D721Med (cell line): Measurements from ENCODE around the gene A2ML1.

ENCODE experiments used
- DNase-seq: peaks from one replicate; pipeline ENCODE4 v3.0.0; 2011; ENCODE audit warnings: low spot score; ENCODE audit not compliant: insufficient read length
- FAIRE-seq: peaks from 2 replicates; lab custom pipeline; 2011; peaks lifted over from hg19 to GRCh38; lab: Jason Lieb, UNC
- TF ChIP-seq, protein P1 (sequence below): IDR thresholded peaks from 2 replicates; pipeline ENCODE4 v1.5.1; 2012; ENCODE audit warnings: mild to moderate bottlenecking, control low read depth; ENCODE audit not compliant: insufficient read depth; ENCODE audit errors: missing control alignments

Gene A2ML1

GRCh38 chr12:8832500-8832899 is 10.1 kb downstream of the A2ML1 start:
- no peak for FAIRE-seq
- TF ChIP-seq, protein P1, sequence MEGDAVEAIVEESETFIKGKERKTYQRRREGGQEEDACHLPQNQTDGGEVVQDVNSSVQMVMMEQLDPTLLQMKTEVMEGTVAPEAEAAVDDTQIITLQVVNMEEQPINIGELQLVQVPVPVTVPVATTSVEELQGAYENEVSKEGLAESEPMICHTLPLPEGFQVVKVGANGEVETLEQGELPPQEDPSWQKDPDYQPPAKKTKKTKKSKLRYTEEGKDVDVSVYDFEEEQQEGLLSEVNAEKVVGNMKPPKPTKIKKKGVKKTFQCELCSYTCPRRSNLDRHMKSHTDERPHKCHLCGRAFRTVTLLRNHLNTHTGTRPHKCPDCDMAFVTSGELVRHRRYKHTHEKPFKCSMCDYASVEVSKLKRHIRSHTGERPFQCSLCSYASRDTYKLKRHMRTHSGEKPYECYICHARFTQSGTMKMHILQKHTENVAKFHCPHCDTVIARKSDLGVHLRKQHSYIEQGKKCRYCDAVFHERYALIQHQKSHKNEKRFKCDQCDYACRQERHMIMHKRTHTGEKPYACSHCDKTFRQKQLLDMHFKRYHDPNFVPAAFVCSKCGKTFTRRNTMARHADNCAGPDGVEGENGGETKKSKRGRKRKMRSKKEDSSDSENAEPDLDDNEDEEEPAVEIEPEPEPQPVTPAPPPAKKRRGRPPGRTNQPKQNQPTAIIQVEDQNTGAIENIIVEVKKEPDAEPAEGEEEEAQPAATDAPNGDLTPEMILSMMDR = no peak

DNA sequence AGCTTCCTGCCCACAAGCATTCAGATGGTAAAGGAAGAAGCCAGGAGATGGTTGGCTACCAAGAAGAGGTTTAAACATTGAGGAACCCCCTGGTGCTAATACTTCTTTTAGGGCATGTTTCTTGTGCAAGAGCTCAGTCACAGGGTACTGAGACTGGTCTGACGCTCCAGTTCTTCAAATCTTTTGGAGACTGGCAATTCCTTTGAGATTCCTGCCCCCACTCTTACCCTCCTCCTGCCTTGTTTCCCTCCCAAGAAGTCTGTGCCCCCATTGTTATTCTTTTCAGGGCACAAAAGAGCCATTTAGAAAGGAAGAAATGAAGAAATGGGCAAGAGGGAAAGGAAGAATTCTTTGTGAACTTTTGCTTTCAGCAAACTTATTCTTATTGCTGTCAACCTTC is 11.8 kb downstream of the A2ML1 start:
- TF ChIP-seq, protein P1 = no peak
- DNase-seq (no peak), FAIRE-seq (no peak)

More at GRCh38 chr12:8832500-8832899, 10.1 kb downstream of the A2ML1 start:
- DNase-seq = no peak

GRCh38 chr12:8837291-8837690 is 14.9 kb downstream of the A2ML1 start:
- no peak for FAIRE-seq

DNA sequence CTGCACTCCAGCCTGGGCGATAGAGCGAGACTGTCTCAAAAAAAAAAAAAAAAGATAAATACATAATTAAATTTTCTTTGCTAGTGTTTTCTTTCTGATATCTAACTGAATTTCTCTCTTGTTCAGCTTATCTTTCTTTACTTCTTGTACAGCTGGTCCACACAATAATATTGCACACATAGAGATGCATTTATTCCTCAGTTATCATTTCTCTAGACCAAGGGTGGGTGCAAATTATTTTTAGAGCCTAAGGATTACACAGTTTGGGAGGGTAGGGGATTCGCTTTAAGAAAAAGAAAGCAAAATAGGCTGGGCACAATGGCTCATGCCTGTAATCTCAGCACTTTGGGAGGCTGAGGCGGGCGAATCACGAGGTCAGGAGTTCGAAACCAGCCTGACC is 17.9 kb downstream of the A2ML1 start:
- FAIRE-seq (no peak), DNase-seq (no peak)
- TF ChIP-seq, protein P1 = no peak

More at GRCh38 chr12:8837291-8837690, 14.9 kb downstream of the A2ML1 start:
- TF ChIP-seq, protein P1 = no peak
- DNase-seq = no peak

DNA sequence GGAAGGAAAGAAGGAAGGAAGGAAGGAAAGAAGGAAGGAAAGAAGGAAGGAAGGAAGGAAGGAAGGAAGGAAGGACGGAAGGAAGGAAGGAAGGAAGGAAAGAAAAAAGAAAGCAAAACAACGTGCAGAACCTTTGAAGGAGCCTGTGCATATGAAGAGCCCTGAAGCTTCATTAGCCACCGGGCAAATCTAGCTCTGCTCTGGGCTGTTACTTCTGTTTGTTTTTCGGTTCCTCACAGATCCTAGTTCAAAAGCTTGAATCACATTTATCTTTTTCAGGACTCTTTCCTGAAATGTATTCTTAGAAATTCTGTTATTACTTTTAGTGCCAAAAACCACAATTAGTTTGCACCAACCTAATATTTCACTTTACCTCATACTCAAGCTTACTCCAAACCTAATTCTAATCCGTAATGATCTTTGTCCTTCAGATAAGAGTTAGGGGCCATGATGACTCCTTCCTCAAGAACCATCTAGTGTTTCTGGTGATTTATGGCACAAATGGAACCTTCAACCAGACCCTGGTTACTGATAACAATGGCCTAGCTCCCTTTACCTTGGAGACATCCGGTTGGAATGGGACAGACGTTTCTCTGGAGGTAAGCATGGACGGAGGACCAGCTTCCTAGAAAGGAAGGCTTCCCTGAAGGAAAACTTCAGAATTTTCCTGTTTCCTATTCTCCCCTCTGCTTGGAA is 18.7 kb downstream of the A2ML1 start:
- no peak for FAIRE-seq
- DNase-seq = no peak
- TF ChIP-seq, protein P1 = no peak

GRCh38 chr12:8841778-8842177 is 19.4 kb downstream of the A2ML1 start:
- FAIRE-seq = no peak
- DNase-seq = no peak
- TF ChIP-seq, protein P1 = no peak

DNA sequence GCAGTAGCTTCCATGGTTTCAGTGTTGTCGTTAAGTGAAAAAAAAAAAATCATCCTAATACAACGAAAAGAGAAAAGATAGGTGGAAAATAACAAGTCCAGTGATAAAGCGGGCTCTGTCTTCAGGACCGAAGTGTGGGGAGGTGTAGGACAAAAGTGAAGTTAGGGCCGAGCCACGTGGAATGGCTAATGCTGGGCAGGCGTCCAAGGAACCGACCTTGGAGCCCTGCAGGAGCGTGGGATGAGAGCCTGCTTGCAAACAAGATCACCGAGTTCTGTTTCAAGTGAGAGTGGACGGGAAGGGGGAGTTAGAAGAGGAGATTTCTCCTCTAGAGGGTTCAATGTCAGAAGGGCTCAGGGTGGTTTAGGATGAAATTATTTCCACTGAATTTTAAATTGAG is 22.2 kb downstream of the A2ML1 start:
- TF ChIP-seq, protein P1 = no peak
- no peak for DNase-seq
- FAIRE-seq = no peak
